ENCODE measurements around the gene OTUB1. TPM values are rescaled to one million over a fixed set of nuclear protein-coding genes. Genes with fewer than 3 reads are reported as not detected.

OTUB1 gene
- total and polyA plus RNA-seq, 9 of the 15 experiments (the other 6 are each of a cell fraction or from before 2014, with no cell fraction given): 29.5 to 134 (median 66.1) TPM

GRCh38 chr11:64003807-64004589 is 17.8 kb downstream of the OTUB1 start:
- in situ Hi-C loops (cut with MboI): no loop called here
- intact Hi-C loops (cut with micrococcal nuclease): loop anchor here (10.0 kb wide), 2 partner anchors 91 to 141 kb away; no protein-coding TSS in a partner anchor
- no peak overlapping the region for H3K4me2 ChIP-seq (ENCODE audit: insufficient read depth, low read length)

More at GRCh38 chr11:64003807-64004589, 17.8 kb downstream of the OTUB1 start:
- Histone ChIP-seq H4K20me1 (replicated peaks; ENCODE audit: control insufficient read depth, insufficient read depth, low read length) (peaks cover 51% of the 10 kb centered on the region), H3K27me3 (ENCODE audit: control insufficient read depth in 2 of 2, insufficient read depth in 2 of 2, low read length in 2 of 2) (no peaks in the 10 kb centered on the region), H3K36me3 (ENCODE audit: control insufficient read depth, insufficient read depth, low read length) (peaks cover 20% of the 10 kb centered on the region; the same call in 2 of the 3 replicates), H3K9me3 (replicated peaks; ENCODE audit: control insufficient read depth, insufficient read depth, low read depth, low read length) (no peaks in the 10 kb centered on the region), H3K27ac (ENCODE audit: extremely low read depth, low read depth, low read length) (no peak overlapping the region), H3K79me2 (ENCODE audit: control insufficient read depth, insufficient read depth, low read length) (no peaks in the 10 kb centered on the region), H3K4me1 (replicated peaks in 1 of 2; ENCODE audit: control insufficient read depth in 2 of 2, insufficient read depth in 2 of 2, low read length in 2 of 2) (peaks cover 16 to 77% of the 10 kb centered on the region in 2 experiments), H3K9ac (ENCODE audit: insufficient read depth in 1 of 2, low read depth in 2 of 2, low read length in 2 of 2) (no peak overlapping the region), H2AFZ (ENCODE audit: low read depth, low read length) (no peak overlapping the region), H3K4me3 (no peak overlapping the region), H3K9me1 (ENCODE audit: control insufficient read depth, insufficient read depth, low read length) (peaks cover 16% of the 10 kb centered on the region)
- CTCF ChIA-PET (ENCODE audit: low intra/inter-chr PET ratio): no interaction called here
- WGBS (ENCODE audit: insufficient coverage, low coverage, missing lambda C conversion rate): 77% methylated on average over 22 of the region's 23 CpGs
- DNase-seq (ENCODE audit: extremely low read depth in 1 of 4, low spot score in 3 of 4) (no peak), FAIRE-seq (no peak), ATAC-seq (no peak)
- POLR2A ChIA-PET: no interaction called here
- 0 out of 2 replicates have a peak, but pooled peaks have one; percentile 19 for TF ChIP-seq MYNN (IDR thresholded peaks at IDR 0.05)
- no peak for TF ChIP-seq MYNN (CRISPR knock-in tag; IDR thresholded peaks at IDR 0.05)
- TF ChIP-seq ZBTB33 (CRISPR knock-in tag; IDR thresholded peaks at IDR 0.05): peak; percentile 98
- TF ChIP-seq STAT6 (CRISPR knock-in tag; IDR thresholded peaks at IDR 0.05): no peak
- peak; percentile 38; the same call in 1 of the 2 replicates for TF ChIP-seq POLR2G (IDR thresholded peaks at IDR 0.05; ENCODE audit: low read depth, low read length)
- no peak for TF ChIP-seq RCOR1 (IDR thresholded peaks at IDR 0.05; ENCODE audit: borderline replicate concordance in 1 of 2, low read depth in 2 of 2, low read length in 2 of 2)
- TF ChIP-seq ZNF740 (CRISPR knock-in tag; IDR thresholded peaks at IDR 0.05): peak; percentile 54; the same call in 1 of the 2 replicates
- TF ChIP-seq ZNF740 (tag; IDR thresholded peaks at IDR 0.05): no peak
- no TSS peak for BruUV-seq (replicated peaks)

All from K562 (cell line).